Measurements from ENCODE around the gene HSP90AB1. TPM values are rescaled to one million over a fixed set of nuclear protein-coding genes. Genes with fewer than 3 reads are reported as not detected.

Gene HSP90AB1
- total and polyA plus RNA-seq, 9 of the 15 experiments (the other 6 are each of a cell fraction or from before 2014, with no cell fraction given) = 1,780 to 3,358 (median 2,262) TPM

DNA sequence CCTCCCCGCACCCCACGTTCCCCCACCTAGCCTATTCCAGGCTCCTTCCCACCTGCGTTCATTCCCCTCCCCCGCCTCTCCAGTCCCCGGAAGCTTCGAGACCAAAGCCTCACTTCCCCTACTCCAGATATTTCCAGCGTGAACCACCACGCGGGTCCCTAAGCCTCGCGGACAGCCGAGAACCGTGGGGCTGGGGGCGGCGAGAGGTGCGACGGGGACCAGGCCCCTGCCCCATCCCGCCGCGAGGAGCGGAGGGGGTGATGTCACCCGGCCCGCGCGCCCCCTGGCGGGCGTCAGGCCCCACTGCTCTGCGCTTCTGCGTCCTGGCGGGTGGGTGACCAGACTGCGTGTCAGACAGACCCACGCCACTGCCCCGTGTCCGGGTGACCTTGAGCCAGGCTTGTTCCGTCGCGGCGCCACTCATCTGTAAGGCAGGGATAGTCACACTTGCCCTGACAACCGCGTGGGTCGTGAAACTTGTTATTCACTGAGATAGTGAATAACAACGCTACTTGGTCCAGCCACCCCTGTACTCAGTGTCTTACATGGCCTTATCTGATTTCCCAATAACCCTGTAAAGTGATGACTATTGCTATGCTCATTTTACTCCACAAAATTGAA, 9.0 kb upstream of the HSP90AB1 start (continued):
- peak; percentile 79 for TF ChIP-seq MGA (IDR thresholded peaks at IDR 0.05)
- TF ChIP-seq SNIP1 (IDR thresholded peaks at IDR 0.05; ENCODE audit: low read depth) = no peak
- peak; percentile 97 for TF ChIP-seq CCNT2 (IDR thresholded peaks at IDR 0.05; ENCODE audit: borderline replicate concordance, extremely low read depth, insufficient read length, low read depth, low read length)
- no peak for TF ChIP-seq PHTF2 (CRISPR knock-in tag; IDR thresholded peaks at IDR 0.05)
- TF ChIP-seq MCM5 (IDR thresholded peaks at IDR 0.05; ENCODE audit: low read depth) = no peak
- no peak for TF ChIP-seq FOS (IDR thresholded peaks at IDR 0.05; ENCODE audit: extremely low read depth, insufficient read length)
- no peak for TF ChIP-seq CREBBP (IDR thresholded peaks at IDR 0.05; ENCODE audit: low read depth, low read length)
- TF ChIP-seq CHCHD3 (CRISPR knock-in tag; IDR thresholded peaks at IDR 0.05) = 0 out of 2 replicates have a peak, but pooled peaks have one; percentile 54
- TF ChIP-seq ZBTB8A (IDR thresholded peaks at IDR 0.05; ENCODE audit: partially characterized antibody) = no peak
- TF ChIP-seq CBFA2T3 (IDR thresholded peaks at IDR 0.05) = no peak
- peak; percentile 81 for TF ChIP-seq SUPT5H (IDR thresholded peaks at IDR 0.05)
- TF ChIP-seq, protein P1, sequence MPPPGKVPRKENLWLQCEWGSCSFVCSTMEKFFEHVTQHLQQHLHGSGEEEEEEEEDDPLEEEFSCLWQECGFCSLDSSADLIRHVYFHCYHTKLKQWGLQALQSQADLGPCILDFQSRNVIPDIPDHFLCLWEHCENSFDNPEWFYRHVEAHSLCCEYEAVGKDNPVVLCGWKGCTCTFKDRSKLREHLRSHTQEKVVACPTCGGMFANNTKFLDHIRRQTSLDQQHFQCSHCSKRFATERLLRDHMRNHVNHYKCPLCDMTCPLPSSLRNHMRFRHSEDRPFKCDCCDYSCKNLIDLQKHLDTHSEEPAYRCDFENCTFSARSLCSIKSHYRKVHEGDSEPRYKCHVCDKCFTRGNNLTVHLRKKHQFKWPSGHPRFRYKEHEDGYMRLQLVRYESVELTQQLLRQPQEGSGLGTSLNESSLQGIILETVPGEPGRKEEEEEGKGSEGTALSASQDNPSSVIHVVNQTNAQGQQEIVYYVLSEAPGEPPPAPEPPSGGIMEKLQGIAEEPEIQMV (tag; conservative IDR thresholded peaks at IDR 0.05; ENCODE audit: low read depth) = no peak
- no peak for TF ChIP-seq ZSCAN32 (CRISPR knock-in tag; IDR thresholded peaks at IDR 0.05)
- peak; percentile 44; the same call in 1 of the 2 replicates for TF ChIP-seq IRF9 (tag; IDR thresholded peaks at IDR 0.05)
- 0 out of 2 replicates have a peak, but pooled peaks have one; percentile 9 for TF ChIP-seq MTA2 (IDR thresholded peaks at IDR 0.05; ENCODE audit: low read depth)

All from K562 (cell line).